Measurements from ENCODE around the gene PNRC2. TPM values are rescaled to one million over a fixed set of nuclear protein-coding genes. Genes with fewer than 3 reads are reported as not detected.
A peak's percentile ranks its signal among the peaks of the same experiment; 100 is the strongest.

PNRC2 gene
- total RNA-seq, 1 experiment from 2014 or later, result 166 TPM

DNA sequence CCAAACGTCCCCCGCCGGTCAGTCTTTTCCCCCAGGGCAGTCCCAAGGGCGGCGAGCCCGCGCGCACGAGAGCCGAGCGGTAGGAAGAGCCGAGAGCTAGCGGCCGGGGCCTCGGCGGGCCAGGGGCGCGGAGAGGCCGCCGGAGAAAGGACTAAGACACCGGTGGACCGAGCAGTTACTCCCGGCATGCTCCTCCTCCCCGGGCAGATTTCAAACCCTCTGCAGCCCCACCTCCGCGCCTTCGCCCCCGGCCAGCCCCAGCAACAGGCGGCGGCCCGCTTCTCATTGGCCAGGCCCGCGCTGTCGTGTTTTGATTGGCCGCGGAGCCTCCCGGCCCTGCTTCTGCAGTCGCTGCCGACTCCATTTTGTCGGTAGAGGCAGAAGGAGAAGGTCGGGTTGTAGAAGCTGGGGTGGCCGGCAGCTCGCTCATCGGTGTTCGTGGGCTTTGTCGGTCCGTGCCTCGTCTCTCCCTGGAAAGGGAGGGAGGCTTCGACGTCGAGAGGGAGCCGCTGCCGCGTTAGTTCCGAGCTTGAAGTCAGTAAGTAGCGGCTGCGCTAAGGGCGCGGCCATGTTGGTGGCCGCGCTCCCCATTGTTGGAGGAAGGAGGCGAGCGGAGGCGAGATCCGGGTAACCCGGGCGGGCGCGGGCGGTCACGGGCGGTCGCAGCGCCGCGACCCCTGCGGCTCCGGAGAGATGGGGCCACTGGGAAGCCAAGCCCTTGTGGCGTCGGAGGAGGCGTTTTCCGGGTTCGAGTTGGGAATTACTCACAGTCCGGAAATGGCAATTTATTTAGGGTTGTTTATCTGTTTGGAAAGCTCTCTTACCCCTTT lies at the start of gene PNRC2 (continued):
- TF ChIP-seq ELF4 (CRISPR knock-in tag; IDR thresholded peaks at IDR 0.05; ENCODE audit: low read depth) (no peak), RELA (CRISPR knock-in tag; IDR thresholded peaks at IDR 0.05; ENCODE audit: borderline replicate concordance) (no peak), GTF2I (CRISPR knock-in tag; conservative IDR thresholded peaks at IDR 0.05) (no peak), CREM (CRISPR knock-in tag; IDR thresholded peaks at IDR 0.05) (peak; percentile 52; the same call in 1 of the 2 replicates), OVOL2 (CRISPR knock-in tag; IDR thresholded peaks at IDR 0.05; ENCODE audit: borderline replicate concordance) (no peak), TEAD1 (CRISPR knock-in tag; IDR thresholded peaks at IDR 0.05) (peak; percentile 74; the same call in 1 of the 2 replicates), KAT7 (CRISPR knock-in tag; IDR thresholded peaks at IDR 0.05; ENCODE audit: borderline replicate concordance) (peak; percentile 72; the same call in 1 of the 2 replicates), ZNF263 (CRISPR knock-in tag; IDR thresholded peaks at IDR 0.05; ENCODE audit: low read depth) (no peak), MXD4 (CRISPR knock-in tag; IDR thresholded peaks at IDR 0.05; ENCODE audit: borderline replicate concordance) (no peak), ZNF317 (CRISPR knock-in tag; IDR thresholded peaks at IDR 0.05; ENCODE audit: borderline replicate concordance, low read depth) (0 out of 2 replicates have a peak, but pooled peaks have one; percentile 9), EMX1 (CRISPR knock-in tag; IDR thresholded peaks at IDR 0.05) (no peak), SOX15 (CRISPR knock-in tag; IDR thresholded peaks at IDR 0.05) (no peak), ZBTB21 (CRISPR knock-in tag; IDR thresholded peaks at IDR 0.05; ENCODE audit: borderline replicate concordance) (no peak), TP53 (CRISPR knock-in tag; IDR thresholded peaks at IDR 0.05) (no peak), ZNF219 (CRISPR knock-in tag; IDR thresholded peaks at IDR 0.05; ENCODE audit: borderline replicate concordance) (no peak), FOXJ3 (CRISPR knock-in tag; IDR thresholded peaks at IDR 0.05; ENCODE audit: borderline replicate concordance) (no peak), ZNF138 (CRISPR knock-in tag; conservative IDR thresholded peaks at IDR 0.05) (no peak), SMAD3 (CRISPR knock-in tag; IDR thresholded peaks at IDR 0.05; ENCODE audit: borderline replicate concordance) (no peak), ZNF396 (CRISPR knock-in tag; IDR thresholded peaks at IDR 0.05; ENCODE audit: borderline replicate concordance) (no peak), NR2C2 (CRISPR knock-in tag; IDR thresholded peaks at IDR 0.05) (no peak)
- TF ChIP-seq, protein P1, sequence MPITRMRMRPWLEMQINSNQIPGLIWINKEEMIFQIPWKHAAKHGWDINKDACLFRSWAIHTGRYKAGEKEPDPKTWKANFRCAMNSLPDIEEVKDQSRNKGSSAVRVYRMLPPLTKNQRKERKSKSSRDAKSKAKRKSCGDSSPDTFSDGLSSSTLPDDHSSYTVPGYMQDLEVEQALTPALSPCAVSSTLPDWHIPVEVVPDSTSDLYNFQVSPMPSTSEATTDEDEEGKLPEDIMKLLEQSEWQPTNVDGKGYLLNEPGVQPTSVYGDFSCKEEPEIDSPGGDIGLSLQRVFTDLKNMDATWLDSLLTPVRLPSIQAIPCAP (CRISPR knock-in tag; IDR thresholded peaks at IDR 0.05), result no peak
- TF ChIP-seq, protein P2, sequence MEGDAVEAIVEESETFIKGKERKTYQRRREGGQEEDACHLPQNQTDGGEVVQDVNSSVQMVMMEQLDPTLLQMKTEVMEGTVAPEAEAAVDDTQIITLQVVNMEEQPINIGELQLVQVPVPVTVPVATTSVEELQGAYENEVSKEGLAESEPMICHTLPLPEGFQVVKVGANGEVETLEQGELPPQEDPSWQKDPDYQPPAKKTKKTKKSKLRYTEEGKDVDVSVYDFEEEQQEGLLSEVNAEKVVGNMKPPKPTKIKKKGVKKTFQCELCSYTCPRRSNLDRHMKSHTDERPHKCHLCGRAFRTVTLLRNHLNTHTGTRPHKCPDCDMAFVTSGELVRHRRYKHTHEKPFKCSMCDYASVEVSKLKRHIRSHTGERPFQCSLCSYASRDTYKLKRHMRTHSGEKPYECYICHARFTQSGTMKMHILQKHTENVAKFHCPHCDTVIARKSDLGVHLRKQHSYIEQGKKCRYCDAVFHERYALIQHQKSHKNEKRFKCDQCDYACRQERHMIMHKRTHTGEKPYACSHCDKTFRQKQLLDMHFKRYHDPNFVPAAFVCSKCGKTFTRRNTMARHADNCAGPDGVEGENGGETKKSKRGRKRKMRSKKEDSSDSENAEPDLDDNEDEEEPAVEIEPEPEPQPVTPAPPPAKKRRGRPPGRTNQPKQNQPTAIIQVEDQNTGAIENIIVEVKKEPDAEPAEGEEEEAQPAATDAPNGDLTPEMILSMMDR (IDR thresholded peaks at IDR 0.05), result no peak
- TF ChIP-seq, protein P3, sequence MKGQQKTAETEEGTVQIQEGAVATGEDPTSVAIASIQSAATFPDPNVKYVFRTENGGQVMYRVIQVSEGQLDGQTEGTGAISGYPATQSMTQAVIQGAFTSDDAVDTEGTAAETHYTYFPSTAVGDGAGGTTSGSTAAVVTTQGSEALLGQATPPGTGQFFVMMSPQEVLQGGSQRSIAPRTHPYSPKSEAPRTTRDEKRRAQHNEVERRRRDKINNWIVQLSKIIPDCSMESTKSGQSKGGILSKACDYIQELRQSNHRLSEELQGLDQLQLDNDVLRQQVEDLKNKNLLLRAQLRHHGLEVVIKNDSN (CRISPR knock-in tag; IDR thresholded peaks at IDR 0.05), result no peak; the same call in 1 of the 2 replicates
- TF ChIP-seq, protein P4, sequence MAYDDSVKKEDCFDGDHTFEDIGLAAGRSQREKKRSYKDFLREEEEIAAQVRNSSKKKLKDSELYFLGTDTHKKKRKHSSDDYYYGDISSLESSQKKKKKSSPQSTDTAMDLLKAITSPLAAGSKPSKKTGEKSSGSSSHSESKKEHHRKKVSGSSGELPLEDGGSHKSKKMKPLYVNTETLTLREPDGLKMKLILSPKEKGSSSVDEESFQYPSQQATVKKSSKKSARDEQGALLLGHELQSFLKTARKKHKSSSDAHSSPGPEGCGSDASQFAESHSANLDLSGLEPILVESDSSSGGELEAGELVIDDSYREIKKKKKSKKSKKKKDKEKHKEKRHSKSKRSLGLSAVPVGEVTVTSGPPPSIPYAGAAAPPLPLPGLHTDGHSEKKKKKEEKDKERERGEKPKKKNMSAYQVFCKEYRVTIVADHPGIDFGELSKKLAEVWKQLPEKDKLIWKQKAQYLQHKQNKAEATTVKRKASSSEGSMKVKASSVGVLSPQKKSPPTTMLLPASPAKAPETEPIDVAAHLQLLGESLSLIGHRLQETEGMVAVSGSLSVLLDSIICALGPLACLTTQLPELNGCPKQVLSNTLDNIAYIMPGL (CRISPR knock-in tag; IDR thresholded peaks at IDR 0.05), result peak; percentile 70; the same call in 1 of the 2 replicates
- TF ChIP-seq, protein P5, sequence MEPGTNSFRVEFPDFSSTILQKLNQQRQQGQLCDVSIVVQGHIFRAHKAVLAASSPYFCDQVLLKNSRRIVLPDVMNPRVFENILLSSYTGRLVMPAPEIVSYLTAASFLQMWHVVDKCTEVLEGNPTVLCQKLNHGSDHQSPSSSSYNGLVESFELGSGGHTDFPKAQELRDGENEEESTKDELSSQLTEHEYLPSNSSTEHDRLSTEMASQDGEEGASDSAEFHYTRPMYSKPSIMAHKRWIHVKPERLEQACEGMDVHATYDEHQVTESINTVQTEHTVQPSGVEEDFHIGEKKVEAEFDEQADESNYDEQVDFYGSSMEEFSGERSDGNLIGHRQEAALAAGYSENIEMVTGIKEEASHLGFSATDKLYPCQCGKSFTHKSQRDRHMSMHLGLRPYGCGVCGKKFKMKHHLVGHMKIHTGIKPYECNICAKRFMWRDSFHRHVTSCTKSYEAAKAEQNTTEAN (CRISPR knock-in tag; IDR thresholded peaks at IDR 0.05), result peak; percentile 61; the same call in 1 of the 2 replicates
- TF ChIP-seq, protein P6, sequence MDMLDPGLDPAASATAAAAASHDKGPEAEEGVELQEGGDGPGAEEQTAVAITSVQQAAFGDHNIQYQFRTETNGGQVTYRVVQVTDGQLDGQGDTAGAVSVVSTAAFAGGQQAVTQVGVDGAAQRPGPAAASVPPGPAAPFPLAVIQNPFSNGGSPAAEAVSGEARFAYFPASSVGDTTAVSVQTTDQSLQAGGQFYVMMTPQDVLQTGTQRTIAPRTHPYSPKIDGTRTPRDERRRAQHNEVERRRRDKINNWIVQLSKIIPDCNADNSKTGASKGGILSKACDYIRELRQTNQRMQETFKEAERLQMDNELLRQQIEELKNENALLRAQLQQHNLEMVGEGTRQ (CRISPR knock-in tag; IDR thresholded peaks at IDR 0.05), result no peak
- TF ChIP-seq, protein P7, sequence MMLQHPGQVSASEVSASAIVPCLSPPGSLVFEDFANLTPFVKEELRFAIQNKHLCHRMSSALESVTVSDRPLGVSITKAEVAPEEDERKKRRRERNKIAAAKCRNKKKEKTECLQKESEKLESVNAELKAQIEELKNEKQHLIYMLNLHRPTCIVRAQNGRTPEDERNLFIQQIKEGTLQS (CRISPR knock-in tag; conservative IDR thresholded peaks at IDR 0.05), result no peak
- TF ChIP-seq, protein P8, sequence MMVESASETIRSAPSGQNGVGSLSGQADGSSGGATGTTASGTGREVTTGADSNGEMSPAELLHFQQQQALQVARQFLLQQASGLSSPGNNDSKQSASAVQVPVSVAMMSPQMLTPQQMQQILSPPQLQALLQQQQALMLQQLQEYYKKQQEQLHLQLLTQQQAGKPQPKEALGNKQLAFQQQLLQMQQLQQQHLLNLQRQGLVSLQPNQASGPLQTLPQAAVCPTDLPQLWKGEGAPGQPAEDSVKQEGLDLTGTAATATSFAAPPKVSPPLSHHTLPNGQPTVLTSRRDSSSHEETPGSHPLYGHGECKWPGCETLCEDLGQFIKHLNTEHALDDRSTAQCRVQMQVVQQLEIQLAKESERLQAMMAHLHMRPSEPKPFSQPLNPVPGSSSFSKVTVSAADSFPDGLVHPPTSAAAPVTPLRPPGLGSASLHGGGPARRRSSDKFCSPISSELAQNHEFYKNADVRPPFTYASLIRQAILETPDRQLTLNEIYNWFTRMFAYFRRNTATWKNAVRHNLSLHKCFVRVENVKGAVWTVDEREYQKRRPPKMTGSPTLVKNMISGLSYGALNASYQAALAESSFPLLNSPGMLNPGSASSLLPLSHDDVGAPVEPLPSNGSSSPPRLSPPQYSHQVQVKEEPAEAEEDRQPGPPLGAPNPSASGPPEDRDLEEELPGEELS (CRISPR knock-in tag; IDR thresholded peaks at IDR 0.05), result no peak
